Osteoblast (primary cell): ENCODE measurements around the gene KLF6. TPM values are rescaled to one million over a fixed set of nuclear protein-coding genes. Genes with fewer than 3 reads are reported as not detected.
"Not testable (repeated sequence)": the region's sequence is repeated elsewhere in the genome, so short reads cannot be mapped to it uniquely, and the experiment has no call there.

Experiments used
- DNase-seq: peaks from one replicate; pipeline ENCODE4 v3.0.0; 2011; ENCODE audit warnings: low spot score, mixed read lengths; ENCODE audit not compliant: insufficient read length; ENCODE audit errors: missing footprints
- H2AFZ ChIP-seq: 2 replicates; pipeline ENCODE4 v1.6.0; 2011; ENCODE audit warnings: mild to moderate bottlenecking, low read length
- H3K27ac ChIP-seq: 2 replicates; pipeline ENCODE4 v1.5.1; 2011; ENCODE audit warnings: mild to moderate bottlenecking, low read depth, low read length, moderate library complexity
- H3K27me3 ChIP-seq: 2 replicates; pipeline ENCODE4 v1.6.0; 2012; ENCODE audit warnings: mild to moderate bottlenecking, control low read depth, inconsistent platforms, low read length, moderate library complexity; ENCODE audit not compliant: insufficient read depth
- H3K36me3 ChIP-seq: 2 replicates; pipeline ENCODE4 v1.5.1; 2011; ENCODE audit warnings: mild to moderate bottlenecking, low read length, control low read depth, moderate library complexity; ENCODE audit not compliant: insufficient read depth
- H3K4me1 ChIP-seq: 2 replicates; pipeline ENCODE4 v1.5.1; 2011; ENCODE audit warnings: mild to moderate bottlenecking, low read length, control low read depth, moderate library complexity; ENCODE audit not compliant: insufficient read depth
- H3K4me2 ChIP-seq: 2 replicates; pipeline ENCODE4 v1.6.0; 2011; ENCODE audit warnings: mild to moderate bottlenecking, low read length; ENCODE audit not compliant: insufficient read depth
- H3K4me3 ChIP-seq: fragments of 200-600 bp; sonication (generic); 3 replicates; pipeline ENCODE4 v1.5.1; 2012; ENCODE audit warnings: mild to moderate bottlenecking, low read length, inconsistent platforms; ENCODE audit not compliant: insufficient read depth
- H3K79me2 ChIP-seq: 2 replicates; pipeline ENCODE4 v1.6.0; 2012; ENCODE audit warnings: mild to moderate bottlenecking, low read length, control low read depth, inconsistent platforms; ENCODE audit not compliant: insufficient read depth
- H3K9me3 ChIP-seq: 2 replicates; pipeline ENCODE4 v1.5.1; 2011; ENCODE audit warnings: low read depth, low read length, control low read depth
- H4K20me1 ChIP-seq: 2 replicates; pipeline ENCODE4 v1.6.0; 2012; ENCODE audit warnings: mild to moderate bottlenecking, low read length, control low read depth; ENCODE audit not compliant: insufficient read depth
- total RNA-seq: library from RNA; depleted of rRNA; stranded (reverse); fragments of >200 nt; gene quantifications from 2 replicates; pipeline ENCODE4 v1.2.3, GENCODE V29; 2012
- TF ChIP-seq, protein P1 (sequence below): IDR thresholded peaks from 2 replicates; pipeline ENCODE4 v1.5.1; 2011; ENCODE audit warnings: mild to moderate bottlenecking, low read depth, low read length, moderate library complexity; ENCODE audit errors: extremely low read depth

The KLF6 gene
- total RNA-seq, 1 donor, result 52.1 TPM

DNA sequence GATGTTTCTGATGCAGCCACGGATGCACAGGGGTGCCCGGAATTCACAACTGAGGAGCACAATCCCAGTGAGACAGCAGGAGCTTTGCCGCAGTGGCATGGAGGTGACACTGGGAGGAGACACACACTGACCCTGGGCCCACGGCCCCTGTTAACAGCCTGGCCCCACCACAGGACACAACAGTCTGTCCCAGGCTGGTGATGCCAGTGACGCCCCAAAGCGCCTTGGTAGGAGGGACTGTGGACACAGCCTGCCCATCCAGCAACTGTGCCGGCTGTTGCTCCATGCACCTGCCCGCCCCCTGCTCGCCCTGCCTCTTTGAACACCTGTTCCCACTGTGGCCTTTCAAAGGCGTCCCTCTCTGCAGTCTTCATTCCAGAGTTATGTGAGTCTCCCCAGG, 49.8 kb downstream of the KLF6 start:
- TF ChIP-seq, protein P1, sequence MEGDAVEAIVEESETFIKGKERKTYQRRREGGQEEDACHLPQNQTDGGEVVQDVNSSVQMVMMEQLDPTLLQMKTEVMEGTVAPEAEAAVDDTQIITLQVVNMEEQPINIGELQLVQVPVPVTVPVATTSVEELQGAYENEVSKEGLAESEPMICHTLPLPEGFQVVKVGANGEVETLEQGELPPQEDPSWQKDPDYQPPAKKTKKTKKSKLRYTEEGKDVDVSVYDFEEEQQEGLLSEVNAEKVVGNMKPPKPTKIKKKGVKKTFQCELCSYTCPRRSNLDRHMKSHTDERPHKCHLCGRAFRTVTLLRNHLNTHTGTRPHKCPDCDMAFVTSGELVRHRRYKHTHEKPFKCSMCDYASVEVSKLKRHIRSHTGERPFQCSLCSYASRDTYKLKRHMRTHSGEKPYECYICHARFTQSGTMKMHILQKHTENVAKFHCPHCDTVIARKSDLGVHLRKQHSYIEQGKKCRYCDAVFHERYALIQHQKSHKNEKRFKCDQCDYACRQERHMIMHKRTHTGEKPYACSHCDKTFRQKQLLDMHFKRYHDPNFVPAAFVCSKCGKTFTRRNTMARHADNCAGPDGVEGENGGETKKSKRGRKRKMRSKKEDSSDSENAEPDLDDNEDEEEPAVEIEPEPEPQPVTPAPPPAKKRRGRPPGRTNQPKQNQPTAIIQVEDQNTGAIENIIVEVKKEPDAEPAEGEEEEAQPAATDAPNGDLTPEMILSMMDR, result no peak
- H3K79me2 ChIP-seq, result no peaks in the 10 kb centered on the region
- peaks cover 3% of the 10 kb centered on the region for H3K4me1 ChIP-seq
- no peak overlapping the region for H2AFZ ChIP-seq
- no peaks in the 10 kb centered on the region for H3K27me3 ChIP-seq
- H3K9me3 ChIP-seq, result no peaks in the 10 kb centered on the region
- H3K36me3 ChIP-seq, result no peaks in the 10 kb centered on the region
- no peak overlapping the region for H3K4me2 ChIP-seq
- no peak for DNase-seq
- H4K20me1 ChIP-seq, result no peaks in the 10 kb centered on the region
- no peak overlapping the region for H3K4me3 ChIP-seq
- no peak overlapping the region for H3K27ac ChIP-seq

DNA sequence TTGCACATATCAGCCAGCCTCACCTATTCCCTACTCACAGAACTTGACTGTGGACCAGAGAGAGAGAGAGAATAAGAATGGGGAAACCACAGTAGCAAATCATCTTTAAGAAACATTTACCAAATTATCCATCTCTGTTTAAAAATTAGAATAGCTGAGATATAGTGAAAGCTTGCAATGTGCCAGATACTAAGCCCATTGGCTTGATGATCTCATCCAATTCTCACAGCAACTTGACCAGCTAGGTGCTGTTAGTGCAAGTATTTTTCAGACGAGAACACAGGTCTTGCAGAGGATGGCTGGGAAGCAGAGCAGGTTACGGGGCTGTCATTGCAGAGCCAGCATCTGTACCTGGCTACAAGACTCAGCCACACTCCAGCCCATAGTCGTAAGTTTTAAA, 50.9 kb downstream of the KLF6 start:
- Histone ChIP-seq H3K79me2 (no peaks in the 10 kb centered on the region), H3K4me2 (no peak overlapping the region), H3K4me3 (no peak overlapping the region), H3K27ac (no peak overlapping the region), H2AFZ (no peak overlapping the region), H3K4me1 (no peaks in the 10 kb centered on the region), H3K36me3 (no peaks in the 10 kb centered on the region), H3K27me3 (no peaks in the 10 kb centered on the region), H3K9me3 (no peaks in the 10 kb centered on the region), H4K20me1 (no peaks in the 10 kb centered on the region)
- TF ChIP-seq, protein P1, result no peak
- DNase-seq, result no peak

DNA sequence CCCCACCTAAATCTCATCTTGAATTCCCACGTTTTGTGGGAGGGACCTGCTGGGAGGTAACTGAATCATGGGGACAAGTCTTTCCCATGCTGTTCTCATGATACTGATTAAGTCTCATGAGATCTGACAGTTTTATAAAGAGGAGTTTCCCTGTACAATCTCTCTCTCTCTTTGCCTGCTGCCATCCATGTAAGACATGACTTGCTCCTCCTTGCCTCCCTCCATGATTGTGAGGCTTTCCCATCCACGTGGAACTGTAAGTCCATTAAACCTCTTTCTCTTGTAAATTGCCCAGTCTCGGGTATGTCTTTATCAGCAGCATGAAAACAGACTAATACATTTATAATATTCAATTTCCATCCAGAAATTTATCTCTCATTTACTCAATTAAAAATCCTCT, 52.8 kb downstream of the KLF6 start:
- not testable (repeated sequence) for H3K36me3 ChIP-seq, H3K27ac ChIP-seq, H2AFZ ChIP-seq, H3K4me3 ChIP-seq, DNase-seq, H3K79me2 ChIP-seq, H3K9me3 ChIP-seq, H3K4me2 ChIP-seq, H3K27me3 ChIP-seq, H3K4me1 ChIP-seq, H4K20me1 ChIP-seq

DNA sequence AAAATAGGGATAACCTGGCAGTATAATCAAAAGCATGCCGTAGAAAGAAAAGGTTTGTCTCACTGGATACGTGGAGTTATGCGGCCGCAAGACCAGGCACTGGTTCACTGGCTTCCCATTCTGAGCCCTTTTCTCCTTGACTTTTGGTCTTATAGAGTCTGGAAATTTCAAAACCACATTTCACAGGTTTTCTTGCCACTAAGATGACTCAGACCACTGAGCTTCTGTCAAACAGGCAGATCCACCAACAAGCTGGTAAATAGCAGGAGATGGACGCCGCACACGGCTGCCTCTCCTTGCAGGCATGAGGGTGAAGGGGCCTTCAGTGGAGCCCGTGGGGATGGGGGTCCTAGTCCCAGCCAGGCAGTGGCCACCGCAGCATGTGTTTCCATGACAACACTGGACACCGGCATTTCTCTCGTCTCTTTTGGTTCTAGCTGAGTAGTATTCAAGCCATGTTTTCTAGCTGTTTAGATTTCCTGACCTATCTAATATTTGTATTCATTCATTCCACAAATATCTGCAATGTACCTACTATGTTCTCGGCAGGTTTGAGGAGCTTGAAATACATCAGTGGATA, 55.5 kb downstream of the KLF6 start:
- no peak overlapping the region for H3K4me2 ChIP-seq
- no peak overlapping the region for H3K4me3 ChIP-seq
- DNase-seq, result no peak
- H3K79me2 ChIP-seq, result no peaks in the 10 kb centered on the region
- H4K20me1 ChIP-seq, result no peaks in the 10 kb centered on the region
- H2AFZ ChIP-seq, result peak overlapping the region; percentile 15
- no peak overlapping the region for H3K27ac ChIP-seq
- no peaks in the 10 kb centered on the region for H3K9me3 ChIP-seq
- TF ChIP-seq, protein P1, result no peak
- H3K36me3 ChIP-seq, result no peaks in the 10 kb centered on the region
- H3K27me3 ChIP-seq, result no peaks in the 10 kb centered on the region
- H3K4me1 ChIP-seq, result no peaks in the 10 kb centered on the region
